Measurements from ENCODE around the gene PRTN3. TPM values are rescaled to one million over a fixed set of nuclear protein-coding genes. Genes with fewer than 3 reads are reported as not detected.
"Not testable (repeated sequence)": the region's sequence is repeated elsewhere in the genome, so short reads cannot be mapped to it uniquely, and the experiment has no call there.

The PRTN3 gene
- total and polyA plus RNA-seq, 5 donors from 2014 or later = not detected

GRCh38 chr19:815079-815774, 25.6 kb upstream of the PRTN3 start:
- Histone ChIP-seq H3K27ac (ENCODE audit: insufficient read depth, low read length, poor library complexity, severe bottlenecking) (no peak overlapping the region), H3K4me1 (ENCODE audit: control insufficient read depth, insufficient read depth, low read length, poor library complexity, severe bottlenecking) (no peaks in the 10 kb centered on the region), H3K36me3 (ENCODE audit: control insufficient read depth, insufficient read depth, low read length) (peaks cover 19% of the 10 kb centered on the region), H3K4me3 (ENCODE audit: low read depth, low read length) (no peak overlapping the region), H3K27me3 (ENCODE audit: control insufficient read depth, insufficient read depth, low read length) (no peaks in the 10 kb centered on the region), H3K9me3 (ENCODE audit: control insufficient read depth in 2 of 2, low read length in 2 of 2) (no peaks in the 10 kb centered on the region)
- Mint-ChIP-seq H3K4me3 (no peak overlapping the region), H3K9me3 (peaks cover 0 to 2% (median 0%) of the 10 kb centered on the region in 7 donors), H3K27me3 (peaks cover 1% of the 10 kb centered on the region), H3K36me3 (peaks cover 8% of the 10 kb centered on the region), H3K4me1 (peaks cover 0 to 2% (median 0%) of the 10 kb centered on the region in 4 donors), H3K27ac (no peak overlapping the region)
- peak; percentile 8 to 13 for ATAC-seq (ENCODE audit: low read depth in 2 of 2)
- DNase-seq = no peak

- peaks cover 0 to 2% (median 0%) of the 10 kb centered on the region in 4 donors for H3K4me1 Mint-ChIP-seq
- no peaks in the 10 kb centered on the region for H3K27me3 ChIP-seq (ENCODE audit: control insufficient read depth, insufficient read depth, low read length)
- no peak overlapping the region for H3K4me3 ChIP-seq (ENCODE audit: low read depth, low read length)
- ATAC-seq (ENCODE audit: low read depth in 2 of 2) (no peak), DNase-seq (no peak)
- no peak overlapping the region for H3K27ac Mint-ChIP-seq
- no peaks in the 10 kb centered on the region for H3K4me1 ChIP-seq (ENCODE audit: control insufficient read depth, insufficient read depth, low read length, poor library complexity, severe bottlenecking)
- H3K9me3 Mint-ChIP-seq = peaks cover 0 to 2% (median 0%) of the 10 kb centered on the region in 7 donors
- peaks cover 12% of the 10 kb centered on the region for H3K36me3 ChIP-seq (ENCODE audit: control insufficient read depth, insufficient read depth, low read length)
- H3K9me3 ChIP-seq (ENCODE audit: control insufficient read depth in 2 of 2, low read length in 2 of 2) = no peaks in the 10 kb centered on the region
- no peak overlapping the region for H3K4me3 Mint-ChIP-seq
- H3K27me3 Mint-ChIP-seq = peaks cover 6% of the 10 kb centered on the region
- H3K27ac ChIP-seq (ENCODE audit: insufficient read depth, low read length, poor library complexity, severe bottlenecking) = no peak overlapping the region
- H3K36me3 Mint-ChIP-seq = peaks cover 8% of the 10 kb centered on the region
Measured at GRCh38 chr19:815775-816499, 24.9 kb upstream of the PRTN3 start.

GRCh38 chr19:816500-816857, 24.3 kb upstream of the PRTN3 start:
- H3K27ac ChIP-seq (ENCODE audit: insufficient read depth, low read length, poor library complexity, severe bottlenecking) = no peak overlapping the region
- DNase-seq (no peak), ATAC-seq (ENCODE audit: low read depth in 2 of 2) (no peak)
- Mint-ChIP-seq H3K4me3 (no peak overlapping the region), H3K27ac (no peak overlapping the region), H3K9me3 (peaks cover 0 to 2% (median 0%) of the 10 kb centered on the region in 7 donors), H3K36me3 (peaks cover 8% of the 10 kb centered on the region), H3K4me1 (peaks cover 0 to 2% (median 0%) of the 10 kb centered on the region in 4 donors), H3K27me3 (peaks cover 6% of the 10 kb centered on the region)
- peaks cover 6% of the 10 kb centered on the region for H3K36me3 ChIP-seq (ENCODE audit: control insufficient read depth, insufficient read depth, low read length)
- peaks cover 2% of the 10 kb centered on the region for H3K4me1 ChIP-seq (ENCODE audit: control insufficient read depth, insufficient read depth, low read length, poor library complexity, severe bottlenecking)
- no peaks in the 10 kb centered on the region for H3K27me3 ChIP-seq (ENCODE audit: control insufficient read depth, insufficient read depth, low read length)
- H3K9me3 ChIP-seq (ENCODE audit: control insufficient read depth in 2 of 2, low read length in 2 of 2) = no peaks in the 10 kb centered on the region
- H3K4me3 ChIP-seq (ENCODE audit: low read depth, low read length) = no peak overlapping the region

- not testable (repeated sequence) for H3K27me3 ChIP-seq (ENCODE audit: control insufficient read depth, insufficient read depth, low read length); H3K4me1 ChIP-seq (ENCODE audit: control insufficient read depth, insufficient read depth, low read length, poor library complexity, severe bottlenecking); H3K4me3 ChIP-seq (ENCODE audit: low read depth, low read length); H3K27ac ChIP-seq (ENCODE audit: insufficient read depth, low read length, poor library complexity, severe bottlenecking); DNase-seq; H3K36me3 Mint-ChIP-seq; H3K4me3 Mint-ChIP-seq; H3K9me3 Mint-ChIP-seq; H3K36me3 ChIP-seq (ENCODE audit: control insufficient read depth, insufficient read depth, low read length); H3K9me3 ChIP-seq (ENCODE audit: control insufficient read depth in 2 of 2, low read length in 2 of 2); H3K4me1 Mint-ChIP-seq; H3K27ac Mint-ChIP-seq; ATAC-seq (ENCODE audit: low read depth in 2 of 2)
- peaks cover 21% of the 10 kb centered on the region for H3K27me3 Mint-ChIP-seq
Measured at GRCh38 chr19:820212-820611, 20.6 kb upstream of the PRTN3 start.

GRCh38 chr19:821231-821824, 19.5 kb upstream of the PRTN3 start:
- H3K36me3 Mint-ChIP-seq = peaks cover 3% of the 10 kb centered on the region
- Histone ChIP-seq H3K9me3 (ENCODE audit: control insufficient read depth in 2 of 2, low read length in 2 of 2) (no peaks in the 10 kb centered on the region), H3K36me3 (ENCODE audit: control insufficient read depth, insufficient read depth, low read length) (no peaks in the 10 kb centered on the region), H3K4me1 (ENCODE audit: control insufficient read depth, insufficient read depth, low read length, poor library complexity, severe bottlenecking) (peaks cover 4% of the 10 kb centered on the region), H3K4me3 (ENCODE audit: low read depth, low read length) (no peak overlapping the region), H3K27me3 (ENCODE audit: control insufficient read depth, insufficient read depth, low read length) (peaks cover 5% of the 10 kb centered on the region), H3K27ac (ENCODE audit: insufficient read depth, low read length, poor library complexity, severe bottlenecking) (no peak overlapping the region)
- no peak for ATAC-seq (ENCODE audit: low read depth in 2 of 2)
- H3K9me3 Mint-ChIP-seq = peaks cover 0 to 2% (median 0%) of the 10 kb centered on the region in 7 donors
- H3K27ac Mint-ChIP-seq = no peak overlapping the region
- DNase-seq = no peak
- peaks cover 21% of the 10 kb centered on the region for H3K27me3 Mint-ChIP-seq
- peaks cover 0 to 2% (median 0%) of the 10 kb centered on the region in 4 donors for H3K4me1 Mint-ChIP-seq
- H3K4me3 Mint-ChIP-seq = peak overlapping the region in 1 of 4 donors; percentile 43

DNA sequence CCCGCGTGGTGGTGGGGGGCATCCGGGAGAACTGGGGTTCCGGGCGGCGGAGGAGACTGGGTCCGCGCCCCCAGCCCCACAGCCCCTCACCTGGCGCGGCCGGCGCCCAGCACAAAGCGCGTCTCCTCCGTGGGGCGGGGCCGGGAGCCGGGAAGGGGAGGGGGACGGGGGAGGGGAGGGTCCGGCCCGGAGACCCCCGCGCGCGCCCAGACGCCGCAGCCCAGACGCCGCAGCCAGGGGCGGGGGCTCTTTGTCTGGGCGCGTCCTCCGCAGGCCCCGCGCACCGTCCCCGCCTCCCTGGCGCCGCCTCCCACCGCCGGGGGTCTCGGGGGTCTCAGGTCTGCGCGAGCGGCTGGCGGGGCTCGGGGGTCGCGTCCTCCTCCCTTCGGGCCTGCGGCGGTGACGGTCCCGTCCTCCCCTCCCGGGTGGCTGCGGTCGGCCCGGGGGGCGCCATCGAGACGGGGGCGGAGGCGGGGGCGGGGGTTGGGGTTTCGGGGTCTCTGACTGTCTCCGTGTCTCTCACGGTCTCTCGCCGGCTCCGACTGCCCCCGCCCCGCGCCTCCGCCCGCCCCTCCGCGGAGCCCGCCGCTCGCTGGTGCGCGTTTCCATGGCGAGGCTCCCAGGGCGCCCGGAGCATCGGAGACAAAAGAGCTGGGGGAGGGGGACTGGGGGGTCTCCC, 18.8 kb upstream of the PRTN3 start, which contains the start of gene PLPPR3:
TSS of gene PLPPR3 (minus strand) at position 131 of the 679 bp plus-strand sequence. CDS start 396 bp downstream, outside the sequence.
- H3K4me3 ChIP-seq (ENCODE audit: low read depth, low read length) = no peak within 1 kb of the TSS
- H3K9me3 ChIP-seq (ENCODE audit: control insufficient read depth in 2 of 2, low read length in 2 of 2) = no peaks in the 10 kb centered on the region
- Mint-ChIP-seq H3K9me3 (no peaks in the 10 kb centered on the region), H3K27me3 (peaks cover 21% of the 10 kb centered on the region), H3K4me3 (peak within 1 kb of the TSS in 1 of 4 donors; percentile 43), H3K4me1 (no peaks in the 10 kb centered on the region), H3K36me3 (no peaks in the 10 kb centered on the region), H3K27ac (no peak within 1 kb of the TSS)
- peaks cover 4% of the 10 kb centered on the region for H3K4me1 ChIP-seq (ENCODE audit: control insufficient read depth, insufficient read depth, low read length, poor library complexity, severe bottlenecking)
- no peaks in the 10 kb centered on the region for H3K36me3 ChIP-seq (ENCODE audit: control insufficient read depth, insufficient read depth, low read length)
- H3K27ac ChIP-seq (ENCODE audit: insufficient read depth, low read length, poor library complexity, severe bottlenecking) = no peak within 1 kb of the TSS
- DNase-seq (no peak), ATAC-seq (ENCODE audit: low read depth in 2 of 2) (no peak)
- H3K27me3 ChIP-seq (ENCODE audit: control insufficient read depth, insufficient read depth, low read length) = peaks cover 5% of the 10 kb centered on the region

- H3K4me3 Mint-ChIP-seq = peak overlapping the region in 1 of 4 donors; percentile 26
- Histone ChIP-seq H3K27ac (ENCODE audit: insufficient read depth, low read length, poor library complexity, severe bottlenecking) (no peak overlapping the region), H3K36me3 (ENCODE audit: control insufficient read depth, insufficient read depth, low read length) (no peaks in the 10 kb centered on the region), H3K9me3 (ENCODE audit: control insufficient read depth in 2 of 2, low read length in 2 of 2) (no peaks in the 10 kb centered on the region), H3K27me3 (ENCODE audit: control insufficient read depth, insufficient read depth, low read length) (peaks cover 5% of the 10 kb centered on the region), H3K4me3 (ENCODE audit: low read depth, low read length) (no peak overlapping the region), H3K4me1 (ENCODE audit: control insufficient read depth, insufficient read depth, low read length, poor library complexity, severe bottlenecking) (peaks cover 4% of the 10 kb centered on the region)
- H3K4me1 Mint-ChIP-seq = no peaks in the 10 kb centered on the region
- no peaks in the 10 kb centered on the region for H3K36me3 Mint-ChIP-seq
- DNase-seq = no peak
- H3K27ac Mint-ChIP-seq = peak overlapping the region in 1 of 3 donors; percentile 14
- H3K27me3 Mint-ChIP-seq = peaks cover 21% of the 10 kb centered on the region
- H3K9me3 Mint-ChIP-seq = no peaks in the 10 kb centered on the region
- no peak for ATAC-seq (ENCODE audit: low read depth in 2 of 2)
Measured at GRCh38 chr19:823565-824121, 17.2 kb upstream of the PRTN3 start.
